ENCODE results near the gene CRABP1.
"Not testable (repeated sequence)": the region's sequence is repeated elsewhere in the genome, so short reads cannot be mapped to it uniquely, and the experiment has no call there.

DNA sequence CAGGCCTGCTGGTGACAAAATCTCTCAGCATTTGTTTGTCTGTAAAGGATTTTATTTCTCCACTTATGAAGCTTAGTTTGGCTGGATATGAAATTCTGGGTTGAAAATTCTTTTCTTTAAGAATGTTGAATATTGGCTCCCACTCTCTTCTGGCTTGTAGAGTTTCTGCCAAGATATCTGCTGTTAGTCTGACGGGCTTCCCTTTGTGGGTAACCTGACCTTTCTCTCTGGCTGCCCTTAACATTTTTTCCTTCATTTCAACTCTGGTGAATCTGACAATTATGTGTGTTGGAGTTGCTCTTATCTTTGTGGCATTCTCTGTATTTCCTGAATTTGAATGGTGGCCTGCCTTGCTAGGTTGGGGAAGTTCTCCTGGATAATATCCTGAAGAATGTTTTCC is 40.0 kb downstream of the CRABP1 start:
- not testable (repeated sequence) for TF ChIP-seq EZH2 (IDR thresholded peaks at IDR 0.05; ENCODE audit: borderline replicate concordance, low read length)
- TF ChIP-seq, protein P1, sequence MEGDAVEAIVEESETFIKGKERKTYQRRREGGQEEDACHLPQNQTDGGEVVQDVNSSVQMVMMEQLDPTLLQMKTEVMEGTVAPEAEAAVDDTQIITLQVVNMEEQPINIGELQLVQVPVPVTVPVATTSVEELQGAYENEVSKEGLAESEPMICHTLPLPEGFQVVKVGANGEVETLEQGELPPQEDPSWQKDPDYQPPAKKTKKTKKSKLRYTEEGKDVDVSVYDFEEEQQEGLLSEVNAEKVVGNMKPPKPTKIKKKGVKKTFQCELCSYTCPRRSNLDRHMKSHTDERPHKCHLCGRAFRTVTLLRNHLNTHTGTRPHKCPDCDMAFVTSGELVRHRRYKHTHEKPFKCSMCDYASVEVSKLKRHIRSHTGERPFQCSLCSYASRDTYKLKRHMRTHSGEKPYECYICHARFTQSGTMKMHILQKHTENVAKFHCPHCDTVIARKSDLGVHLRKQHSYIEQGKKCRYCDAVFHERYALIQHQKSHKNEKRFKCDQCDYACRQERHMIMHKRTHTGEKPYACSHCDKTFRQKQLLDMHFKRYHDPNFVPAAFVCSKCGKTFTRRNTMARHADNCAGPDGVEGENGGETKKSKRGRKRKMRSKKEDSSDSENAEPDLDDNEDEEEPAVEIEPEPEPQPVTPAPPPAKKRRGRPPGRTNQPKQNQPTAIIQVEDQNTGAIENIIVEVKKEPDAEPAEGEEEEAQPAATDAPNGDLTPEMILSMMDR (conservative IDR thresholded peaks at IDR 0.05 in 1 of 2, IDR thresholded peaks at IDR 0.05 in 1 of 2; ENCODE audit: extremely low read depth in 1 of 2, insufficient read depth in 1 of 2, low read depth in 1 of 2, low read length in 2 of 2) = not testable (repeated sequence)

Measured in mammary epithelial cell (primary cell).